ENCODE results near the gene DYRK2.
A peak's percentile ranks its signal among the peaks of the same experiment; 100 is the strongest.

Gene DYRK2

DNA sequence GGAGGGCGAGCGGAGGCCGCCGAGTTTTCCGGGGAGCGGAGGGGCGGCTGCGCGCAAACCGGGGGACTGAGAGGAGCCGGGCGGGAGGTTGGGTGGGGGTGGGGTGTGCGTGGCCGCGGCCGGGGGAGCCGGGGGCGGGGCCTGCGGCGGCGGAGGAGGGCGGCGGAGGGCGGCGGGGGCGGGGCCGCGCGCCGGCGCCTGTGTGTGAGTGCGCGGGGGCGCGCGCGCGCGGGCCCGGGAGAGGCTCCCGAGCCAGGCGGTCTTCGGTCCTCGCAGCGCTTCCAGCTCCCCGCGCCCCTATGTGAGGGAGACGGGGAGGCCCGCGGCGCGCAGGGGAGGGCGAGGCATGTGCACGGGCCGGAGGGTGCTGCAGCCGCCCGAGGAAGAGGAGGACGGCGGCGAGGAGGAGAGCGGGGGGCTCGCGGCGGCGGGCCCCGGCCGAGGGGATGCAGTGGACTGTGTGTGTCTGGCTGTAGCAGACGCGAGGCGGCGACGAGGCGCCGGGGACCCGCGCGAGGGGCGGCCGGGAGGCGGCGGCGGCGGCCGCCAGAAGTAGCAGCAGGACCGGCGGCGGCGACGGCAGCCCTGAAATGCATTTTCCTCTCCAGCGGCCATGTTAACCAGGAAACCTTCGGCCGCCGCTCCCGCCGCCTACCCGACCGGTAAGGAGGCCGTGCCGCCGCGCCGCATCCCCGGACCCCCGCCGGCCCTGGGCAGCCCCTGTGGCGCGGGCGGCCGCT, at the start of gene DYRK2:
DYRK2 (plus strand) TSS at position 225 of the 740 bp plus-strand sequence; CDS start at position 614, 389 bp downstream.
- Histone ChIP-seq H3K9me2 (replicated peaks; ENCODE audit: insufficient read depth, low read length) (no peaks in the 10 kb centered on the region), H3F3A (ENCODE audit: insufficient read depth, low read length) (0 out of 2 replicates have a peak, but pooled peaks cover 5% of the 10 kb centered on the region), H3K79me2 (ENCODE audit: low read length) (peaks cover 44% of the 10 kb centered on the region), H3K4me1 (ENCODE audit: low read length) (peaks cover 14% of the 10 kb centered on the region), H3K36me3 (replicated peaks; ENCODE audit: insufficient read depth, low read length) (no peaks in the 10 kb centered on the region), H2AFZ (ENCODE audit: low read length) (peak within 1 kb of the TSS; percentile 90), H3K9ac (ENCODE audit: low read length) (peak within 1 kb of the TSS; percentile 70), H3K27me3 (replicated peaks; ENCODE audit: insufficient read depth, low read length) (no peaks in the 10 kb centered on the region), H3K4me2 (ENCODE audit: low read depth, low read length) (peak within 1 kb of the TSS; percentile 84), H4K20me1 (ENCODE audit: insufficient read depth, low read length) (peaks cover 12% of the 10 kb centered on the region; the same call in 1 of the 2 replicates), H3K27ac (ENCODE audit: low read length) (peak within 1 kb of the TSS; percentile 41; the same call in 1 of the 2 replicates), H3K9me3 (replicated peaks; ENCODE audit: insufficient read depth, low read length) (no peaks in the 10 kb centered on the region), H3K4me3 (ENCODE audit: low read length) (peak within 1 kb of the TSS; percentile 87)
- TF ChIP-seq EZH2phosphoT487 (IDR thresholded peaks at IDR 0.05; ENCODE audit: low read length) (no peak), EZH2 (optimal IDR thresholded peaks at IDR 0.05; ENCODE audit: low read depth, low read length) (no peak)
- TF ChIP-seq, protein P1, sequence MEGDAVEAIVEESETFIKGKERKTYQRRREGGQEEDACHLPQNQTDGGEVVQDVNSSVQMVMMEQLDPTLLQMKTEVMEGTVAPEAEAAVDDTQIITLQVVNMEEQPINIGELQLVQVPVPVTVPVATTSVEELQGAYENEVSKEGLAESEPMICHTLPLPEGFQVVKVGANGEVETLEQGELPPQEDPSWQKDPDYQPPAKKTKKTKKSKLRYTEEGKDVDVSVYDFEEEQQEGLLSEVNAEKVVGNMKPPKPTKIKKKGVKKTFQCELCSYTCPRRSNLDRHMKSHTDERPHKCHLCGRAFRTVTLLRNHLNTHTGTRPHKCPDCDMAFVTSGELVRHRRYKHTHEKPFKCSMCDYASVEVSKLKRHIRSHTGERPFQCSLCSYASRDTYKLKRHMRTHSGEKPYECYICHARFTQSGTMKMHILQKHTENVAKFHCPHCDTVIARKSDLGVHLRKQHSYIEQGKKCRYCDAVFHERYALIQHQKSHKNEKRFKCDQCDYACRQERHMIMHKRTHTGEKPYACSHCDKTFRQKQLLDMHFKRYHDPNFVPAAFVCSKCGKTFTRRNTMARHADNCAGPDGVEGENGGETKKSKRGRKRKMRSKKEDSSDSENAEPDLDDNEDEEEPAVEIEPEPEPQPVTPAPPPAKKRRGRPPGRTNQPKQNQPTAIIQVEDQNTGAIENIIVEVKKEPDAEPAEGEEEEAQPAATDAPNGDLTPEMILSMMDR (IDR thresholded peaks at IDR 0.05; ENCODE audit: low read length) = no peak
- DNase-seq = peak; percentile 84

DNA sequence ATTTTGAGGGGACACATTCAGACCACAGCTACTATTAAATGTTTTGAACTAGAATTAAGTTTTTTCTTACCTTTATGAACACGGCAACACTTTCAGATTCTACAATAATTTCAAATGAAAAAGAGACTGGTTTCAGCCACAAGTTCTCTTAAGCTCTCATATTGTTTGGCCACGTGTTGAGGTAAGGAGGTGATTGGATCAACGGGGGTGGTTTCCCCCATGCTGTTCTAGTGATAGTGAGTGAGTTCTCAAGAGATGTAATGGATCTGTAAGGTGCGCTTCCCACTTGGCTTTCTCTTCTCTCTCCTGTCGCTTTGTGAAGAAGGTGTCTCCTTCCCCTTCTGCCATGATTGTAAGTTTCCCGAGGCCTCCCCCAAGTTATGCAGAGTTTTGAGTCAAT, 48.9 kb upstream of the DYRK2 start:
- DNase-seq = peak; percentile 71
- Histone ChIP-seq H3K36me3 (replicated peaks; ENCODE audit: insufficient read depth, low read length) (no peaks in the 10 kb centered on the region), H2AFZ (ENCODE audit: low read length) (no peak overlapping the region), H3K9me3 (replicated peaks; ENCODE audit: insufficient read depth, low read length) (no peaks in the 10 kb centered on the region), H3K4me1 (ENCODE audit: low read length) (0 out of 2 replicates have a peak, but pooled peaks cover 4% of the 10 kb centered on the region), H3F3A (ENCODE audit: insufficient read depth, low read length) (no peaks in the 10 kb centered on the region; the same call in 1 of the 2 replicates), H3K9ac (ENCODE audit: low read length) (no peak overlapping the region), H3K27ac (ENCODE audit: low read length) (no peak overlapping the region), H3K4me3 (ENCODE audit: low read length) (no peak overlapping the region), H3K79me2 (ENCODE audit: low read length) (no peaks in the 10 kb centered on the region), H3K9me2 (replicated peaks; ENCODE audit: insufficient read depth, low read length) (no peaks in the 10 kb centered on the region), H4K20me1 (ENCODE audit: insufficient read depth, low read length) (no peaks in the 10 kb centered on the region), H3K27me3 (replicated peaks; ENCODE audit: insufficient read depth, low read length) (no peaks in the 10 kb centered on the region; the same call in 1 of the 2 replicates), H3K4me2 (ENCODE audit: low read depth, low read length) (peak overlapping the region; percentile 8; the same call in 1 of the 2 replicates)
- TF ChIP-seq, protein P1 (IDR thresholded peaks at IDR 0.05; ENCODE audit: low read length) = no peak
- TF ChIP-seq EZH2 (optimal IDR thresholded peaks at IDR 0.05; ENCODE audit: low read depth, low read length) (no peak), EZH2phosphoT487 (IDR thresholded peaks at IDR 0.05; ENCODE audit: low read length) (no peak)

DNA sequence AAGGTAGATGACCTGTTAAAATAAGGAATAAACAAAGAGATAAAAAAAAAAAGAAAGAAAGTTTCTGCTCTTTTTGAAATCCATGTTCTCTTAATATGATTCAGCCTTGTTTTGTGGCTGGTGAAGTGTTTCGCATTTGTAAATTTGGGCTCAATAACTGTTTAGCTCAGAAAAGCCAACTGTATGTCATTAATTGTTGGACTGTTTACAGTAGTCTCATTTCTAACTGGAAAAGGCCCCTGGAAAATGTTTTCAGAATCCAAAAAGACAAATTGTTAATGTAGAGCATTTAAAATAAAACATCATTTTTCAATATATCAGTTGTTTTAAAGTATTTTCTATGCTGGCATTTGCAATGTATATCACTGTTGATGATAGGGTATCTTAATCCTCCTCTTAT, 47.4 kb upstream of the DYRK2 start:
- Histone ChIP-seq H3K9ac (ENCODE audit: low read length) (no peak overlapping the region), H4K20me1 (ENCODE audit: insufficient read depth, low read length) (no peaks in the 10 kb centered on the region), H3K9me2 (replicated peaks; ENCODE audit: insufficient read depth, low read length) (no peaks in the 10 kb centered on the region), H3K79me2 (ENCODE audit: low read length) (no peaks in the 10 kb centered on the region), H3K9me3 (replicated peaks; ENCODE audit: insufficient read depth, low read length) (no peaks in the 10 kb centered on the region), H3K36me3 (replicated peaks; ENCODE audit: insufficient read depth, low read length) (no peaks in the 10 kb centered on the region), H3F3A (ENCODE audit: insufficient read depth, low read length) (no peaks in the 10 kb centered on the region; the same call in 1 of the 2 replicates), H3K4me1 (ENCODE audit: low read length) (0 out of 2 replicates have a peak, but pooled peaks cover 4% of the 10 kb centered on the region), H2AFZ (ENCODE audit: low read length) (no peak overlapping the region), H3K27ac (ENCODE audit: low read length) (no peak overlapping the region), H3K4me3 (ENCODE audit: low read length) (no peak overlapping the region), H3K27me3 (replicated peaks; ENCODE audit: insufficient read depth, low read length) (no peaks in the 10 kb centered on the region; the same call in 1 of the 2 replicates), H3K4me2 (ENCODE audit: low read depth, low read length) (no peak overlapping the region)
- no peak for DNase-seq
- no peak for TF ChIP-seq EZH2phosphoT487 (IDR thresholded peaks at IDR 0.05; ENCODE audit: low read length)
- TF ChIP-seq, protein P1 (IDR thresholded peaks at IDR 0.05; ENCODE audit: low read length) = no peak
- TF ChIP-seq EZH2 (optimal IDR thresholded peaks at IDR 0.05; ENCODE audit: low read depth, low read length) = no peak
